Osteoblast (primary cell): Measurements from ENCODE around the gene PRKAG2. TPM values are rescaled to one million over a fixed set of nuclear protein-coding genes. Genes with fewer than 3 reads are reported as not detected.

Experiments
- DNase-seq: peaks from one replicate; pipeline ENCODE4 v3.0.0; 2011; ENCODE audit warnings: low spot score, mixed read lengths; ENCODE audit not compliant: insufficient read length; ENCODE audit errors: missing footprints
- H2AFZ ChIP-seq: 2 replicates; pipeline ENCODE4 v1.6.0; 2011; ENCODE audit warnings: mild to moderate bottlenecking, low read length
- H3K27ac ChIP-seq: 2 replicates; pipeline ENCODE4 v1.5.1; 2011; ENCODE audit warnings: mild to moderate bottlenecking, low read depth, low read length, moderate library complexity
- H3K27me3 ChIP-seq: 2 replicates; pipeline ENCODE4 v1.6.0; 2012; ENCODE audit warnings: mild to moderate bottlenecking, control low read depth, inconsistent platforms, low read length, moderate library complexity; ENCODE audit not compliant: insufficient read depth
- H3K36me3 ChIP-seq: 2 replicates; pipeline ENCODE4 v1.5.1; 2011; ENCODE audit warnings: mild to moderate bottlenecking, low read length, control low read depth, moderate library complexity; ENCODE audit not compliant: insufficient read depth
- H3K4me1 ChIP-seq: 2 replicates; pipeline ENCODE4 v1.5.1; 2011; ENCODE audit warnings: mild to moderate bottlenecking, low read length, control low read depth, moderate library complexity; ENCODE audit not compliant: insufficient read depth
- H3K4me2 ChIP-seq: 2 replicates; pipeline ENCODE4 v1.6.0; 2011; ENCODE audit warnings: mild to moderate bottlenecking, low read length; ENCODE audit not compliant: insufficient read depth
- H3K4me3 ChIP-seq: fragments of 200-600 bp; sonication (generic); 3 replicates; pipeline ENCODE4 v1.5.1; 2012; ENCODE audit warnings: mild to moderate bottlenecking, low read length, inconsistent platforms; ENCODE audit not compliant: insufficient read depth
- H3K79me2 ChIP-seq: 2 replicates; pipeline ENCODE4 v1.6.0; 2012; ENCODE audit warnings: mild to moderate bottlenecking, low read length, control low read depth, inconsistent platforms; ENCODE audit not compliant: insufficient read depth
- H3K9me3 ChIP-seq: 2 replicates; pipeline ENCODE4 v1.5.1; 2011; ENCODE audit warnings: low read depth, low read length, control low read depth
- H4K20me1 ChIP-seq: 2 replicates; pipeline ENCODE4 v1.6.0; 2012; ENCODE audit warnings: mild to moderate bottlenecking, low read length, control low read depth; ENCODE audit not compliant: insufficient read depth
- total RNA-seq: library from RNA; depleted of rRNA; stranded (reverse); fragments of >200 nt; gene quantifications from 2 replicates; pipeline ENCODE4 v1.2.3, GENCODE V29; 2012
- TF ChIP-seq, protein P1 (sequence below): IDR thresholded peaks from 2 replicates; pipeline ENCODE4 v1.5.1; 2011; ENCODE audit warnings: mild to moderate bottlenecking, low read depth, low read length, moderate library complexity; ENCODE audit errors: extremely low read depth

PRKAG2 gene
- total RNA-seq, 1 donor, result 20.6 TPM

- peak; percentile 52 for DNase-seq
- H3K4me1 ChIP-seq, result no peaks in the 10 kb centered on the region
These were observed 17.4 kb upstream of the PRKAG2 start for GRCh38 chr7:151894111-151895007.

GRCh38 chr7:151893405-151893923 lies 16.5 kb upstream of the PRKAG2 start:
- TF ChIP-seq, protein P1, sequence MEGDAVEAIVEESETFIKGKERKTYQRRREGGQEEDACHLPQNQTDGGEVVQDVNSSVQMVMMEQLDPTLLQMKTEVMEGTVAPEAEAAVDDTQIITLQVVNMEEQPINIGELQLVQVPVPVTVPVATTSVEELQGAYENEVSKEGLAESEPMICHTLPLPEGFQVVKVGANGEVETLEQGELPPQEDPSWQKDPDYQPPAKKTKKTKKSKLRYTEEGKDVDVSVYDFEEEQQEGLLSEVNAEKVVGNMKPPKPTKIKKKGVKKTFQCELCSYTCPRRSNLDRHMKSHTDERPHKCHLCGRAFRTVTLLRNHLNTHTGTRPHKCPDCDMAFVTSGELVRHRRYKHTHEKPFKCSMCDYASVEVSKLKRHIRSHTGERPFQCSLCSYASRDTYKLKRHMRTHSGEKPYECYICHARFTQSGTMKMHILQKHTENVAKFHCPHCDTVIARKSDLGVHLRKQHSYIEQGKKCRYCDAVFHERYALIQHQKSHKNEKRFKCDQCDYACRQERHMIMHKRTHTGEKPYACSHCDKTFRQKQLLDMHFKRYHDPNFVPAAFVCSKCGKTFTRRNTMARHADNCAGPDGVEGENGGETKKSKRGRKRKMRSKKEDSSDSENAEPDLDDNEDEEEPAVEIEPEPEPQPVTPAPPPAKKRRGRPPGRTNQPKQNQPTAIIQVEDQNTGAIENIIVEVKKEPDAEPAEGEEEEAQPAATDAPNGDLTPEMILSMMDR, result no peak
- Histone ChIP-seq H3K4me1 (no peaks in the 10 kb centered on the region), H3K36me3 (no peaks in the 10 kb centered on the region), H3K79me2 (no peaks in the 10 kb centered on the region), H3K9me3 (no peaks in the 10 kb centered on the region), H4K20me1 (no peaks in the 10 kb centered on the region), H2AFZ (no peak overlapping the region), H3K27me3 (peaks cover 53% of the 10 kb centered on the region), H3K4me3 (no peak overlapping the region), H3K27ac (no peak overlapping the region), H3K4me2 (no peak overlapping the region)
- DNase-seq, result peak; percentile 14

More at GRCh38 chr7:151894111-151895007, 17.4 kb upstream of the PRKAG2 start:
- Histone ChIP-seq H3K27ac (no peak overlapping the region), H4K20me1 (no peaks in the 10 kb centered on the region), H3K79me2 (no peaks in the 10 kb centered on the region), H2AFZ (no peak overlapping the region), H3K36me3 (no peaks in the 10 kb centered on the region), H3K27me3 (peaks cover 53% of the 10 kb centered on the region), H3K4me2 (no peak overlapping the region), H3K9me3 (no peaks in the 10 kb centered on the region), H3K4me3 (no peak overlapping the region)
- TF ChIP-seq, protein P1, result no peak

DNA sequence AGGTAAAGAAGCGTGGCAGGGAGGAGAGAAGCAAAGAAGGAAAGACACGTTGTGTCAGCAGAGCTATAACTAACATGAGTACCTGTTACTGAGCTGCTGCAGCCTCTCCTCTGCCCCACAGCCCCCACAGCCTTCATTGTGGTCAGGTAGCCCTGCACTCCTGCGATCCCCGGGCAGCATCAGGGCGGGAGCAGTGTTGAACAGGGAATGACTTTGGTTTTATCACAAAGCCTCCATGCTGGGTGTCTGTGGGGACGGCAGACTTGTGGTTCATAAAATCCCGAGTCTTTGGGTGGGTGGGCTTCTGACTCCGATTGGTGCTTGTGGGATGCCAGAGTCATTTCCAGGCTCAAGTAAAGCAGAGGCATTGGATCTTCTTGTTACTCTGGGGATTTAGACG lies 14.8 kb upstream of the PRKAG2 start:
- no peaks in the 10 kb centered on the region for H3K79me2 ChIP-seq
- H4K20me1 ChIP-seq, result no peaks in the 10 kb centered on the region
- no peak overlapping the region for H3K27ac ChIP-seq
- DNase-seq, result peak; percentile 50
- H3K4me3 ChIP-seq, result no peak overlapping the region
- TF ChIP-seq, protein P1, result no peak
- H2AFZ ChIP-seq, result no peak overlapping the region
- peaks cover 60% of the 10 kb centered on the region for H3K27me3 ChIP-seq
- H3K36me3 ChIP-seq, result no peaks in the 10 kb centered on the region
- no peaks in the 10 kb centered on the region for H3K4me1 ChIP-seq
- no peak overlapping the region for H3K4me2 ChIP-seq
- no peaks in the 10 kb centered on the region for H3K9me3 ChIP-seq

- DNase-seq, result peak; percentile 63
These were observed 14.3 kb upstream of the PRKAG2 start for GRCh38 chr7:151891182-151891581.

More at GRCh38 chr7:151891182-151891581, 14.3 kb upstream of the PRKAG2 start:
- Histone ChIP-seq H2AFZ (no peak overlapping the region), H3K4me2 (no peak overlapping the region), H3K4me1 (no peaks in the 10 kb centered on the region), H3K36me3 (no peaks in the 10 kb centered on the region), H3K79me2 (no peaks in the 10 kb centered on the region), H3K4me3 (no peak overlapping the region), H4K20me1 (no peaks in the 10 kb centered on the region), H3K27ac (no peak overlapping the region), H3K9me3 (no peaks in the 10 kb centered on the region), H3K27me3 (peaks cover 58% of the 10 kb centered on the region)
- TF ChIP-seq, protein P1, result no peak
